Adipose tissue (tissue), 3 donors: Measurements from ENCODE around the gene NCF4. TPM values are rescaled to one million over a fixed set of nuclear protein-coding genes. Genes with fewer than 3 reads are reported as not detected.

ENCODE experiments used
- H3K27ac ChIP-seq: one replicate; pipeline ENCODE4 v1.5.1; 2013; ENCODE audit warnings: low read depth, low read length
- WGBS, 3 donors: extraction: QIAGEN DNeasy Blood & Tissue Kit; methylation state at CpG; one replicate each; pipeline ENCODE4 v1.1.7; 2013; 5-methylcytosine and 5-hydroxymethylcytosine counted together
- polyA plus RNA-seq, 3 donors: library from polyadenylated mRNA; stranded (reverse); fragments of 200-250 nt; gene quantifications; one replicate each; pipeline ENCODE4 v1.2.3, GENCODE V29; 2013
- donor health status: healthy with polysubstance abuse.
- donor health status: Bipolar disorder and iron deficiency.
- donor health status: healthy.

Gene NCF4
- 10 to 100 TPM in 2 of 3 donors, 1 to 10 TPM in 1; 1.9 to 43.9 (median 27.8) TPM for polyA plus RNA-seq

- WGBS, 3 donors = 48 to 78% (median 51%) methylated on average over 17 of the region's 17 CpGs
- H3K27ac ChIP-seq = no peak within 1 kb of the TSS
Measured at GRCh38 chr22:36860821-36861659, at the start of gene NCF4. TSS of gene NCF4 (plus strand) at chr22:36861006. CDS start at chr22:36861172, 166 bp downstream.

- no peak overlapping the region for H3K27ac ChIP-seq
- WGBS, 3 donors = 72 to 91% (median 78%) methylated on average over 2 to 3 of the region's 3 CpGs
Measured at GRCh38 chr22:36811094-36811800, 49.6 kb upstream of the NCF4 start.

- no peak overlapping the region for H3K27ac ChIP-seq
- WGBS, 3 donors = 66 to 72% (median 68%) methylated on average over 10 of the region's 10 CpGs
Measured at GRCh38 chr22:36814801-36815200, 46.0 kb upstream of the NCF4 start.

- no peak overlapping the region for H3K27ac ChIP-seq
- 20 to 34% (median 32%) methylated on average over 8 of the region's 8 CpGs for WGBS, 3 donors
Measured at GRCh38 chr22:36815558-36816338, 45.1 kb upstream of the NCF4 start.

GRCh38 chr22:36816339-36816635 lies 44.5 kb upstream of the NCF4 start:
- H3K27ac ChIP-seq = no peak overlapping the region
- WGBS, 3 donors = 4 to 11% (median 9%) methylated on average over 12 of the region's 12 CpGs

GRCh38 chr22:36816636-36817524 lies 43.9 kb upstream of the NCF4 start, which contains the start of gene PVALB:
TSS of gene PVALB (minus strand) at chr22:36817035. CDS start at chr22:36817005, 30 bp downstream.
- WGBS, 3 donors = 1 to 2% (median 1%) methylated on average over 67 to 75 of the region's 75 CpGs

GRCh38 chr22:36817525-36817848 lies 43.3 kb upstream of the NCF4 start:
- H3K27ac ChIP-seq = no peak overlapping the region
- WGBS, 3 donors = 34 to 44% (median 42%) methylated on average over 5 of the region's 5 CpGs

More at GRCh38 chr22:36816636-36817524, 43.9 kb upstream of the NCF4 start, which contains the start of gene PVALB:
- H3K27ac ChIP-seq = no peak within 1 kb of the TSS

- H3K27ac ChIP-seq = no peak overlapping the region
- 71 to 81% (median 81%) methylated on average over 6 of the region's 6 CpGs for WGBS, 3 donors
Measured at GRCh38 chr22:36818010-36818642, 42.7 kb upstream of the NCF4 start.

- H3K27ac ChIP-seq = no peak overlapping the region
- 25 to 42% (median 36%) methylated on average over 9 of the region's 9 CpGs for WGBS, 3 donors
Measured at GRCh38 chr22:36819112-36819511, 41.7 kb upstream of the NCF4 start.

GRCh38 chr22:36822581-36822980 lies 38.2 kb upstream of the NCF4 start:
- H3K27ac ChIP-seq = no peak overlapping the region
- WGBS, 3 donors = 69 to 75% (median 74%) methylated on average over 6 of the region's 6 CpGs

GRCh38 chr22:36823186-36823839 lies 37.5 kb upstream of the NCF4 start:
- H3K27ac ChIP-seq = no peak overlapping the region
- 42 to 50% (median 45%) methylated on average over 17 of the region's 17 CpGs for WGBS, 3 donors

GRCh38 chr22:36824655-36825054 lies 36.2 kb upstream of the NCF4 start:
- H3K27ac ChIP-seq = no peak overlapping the region
- 81 to 96% (median 88%) methylated on average over 2 of the region's 2 CpGs for WGBS, 3 donors

- no peak overlapping the region for H3K27ac ChIP-seq
- WGBS, 3 donors = 67 to 81% (median 75%) methylated on average over 6 of the region's 6 CpGs
Measured at GRCh38 chr22:36826262-36826661, 34.5 kb upstream of the NCF4 start.

GRCh38 chr22:36828815-36829214 lies 32.0 kb upstream of the NCF4 start:
- 70 to 74% (median 72%) methylated on average over 3 of the region's 3 CpGs for WGBS, 3 donors
- H3K27ac ChIP-seq = no peak overlapping the region

GRCh38 chr22:36829370-36830002 lies 31.3 kb upstream of the NCF4 start:
- WGBS, 3 donors = 69 to 84% (median 73%) methylated on average over 5 of the region's 5 CpGs
- no peak overlapping the region for H3K27ac ChIP-seq

GRCh38 chr22:36830601-36831000 lies 30.2 kb upstream of the NCF4 start:
- 63 to 79% (median 78%) methylated on average over 2 of the region's 2 CpGs for WGBS, 3 donors
- H3K27ac ChIP-seq = no peak overlapping the region

GRCh38 chr22:36831206-36831605 lies 29.6 kb upstream of the NCF4 start:
- H3K27ac ChIP-seq = no peak overlapping the region
